ENCODE measurements around the gene SPON1.
A peak's percentile ranks its signal among the peaks of the same experiment; 100 is the strongest.
"Not testable (repeated sequence)": the region's sequence is repeated elsewhere in the genome, so short reads cannot be mapped to it uniquely, and the experiment has no call there.

The SPON1 gene

DNA sequence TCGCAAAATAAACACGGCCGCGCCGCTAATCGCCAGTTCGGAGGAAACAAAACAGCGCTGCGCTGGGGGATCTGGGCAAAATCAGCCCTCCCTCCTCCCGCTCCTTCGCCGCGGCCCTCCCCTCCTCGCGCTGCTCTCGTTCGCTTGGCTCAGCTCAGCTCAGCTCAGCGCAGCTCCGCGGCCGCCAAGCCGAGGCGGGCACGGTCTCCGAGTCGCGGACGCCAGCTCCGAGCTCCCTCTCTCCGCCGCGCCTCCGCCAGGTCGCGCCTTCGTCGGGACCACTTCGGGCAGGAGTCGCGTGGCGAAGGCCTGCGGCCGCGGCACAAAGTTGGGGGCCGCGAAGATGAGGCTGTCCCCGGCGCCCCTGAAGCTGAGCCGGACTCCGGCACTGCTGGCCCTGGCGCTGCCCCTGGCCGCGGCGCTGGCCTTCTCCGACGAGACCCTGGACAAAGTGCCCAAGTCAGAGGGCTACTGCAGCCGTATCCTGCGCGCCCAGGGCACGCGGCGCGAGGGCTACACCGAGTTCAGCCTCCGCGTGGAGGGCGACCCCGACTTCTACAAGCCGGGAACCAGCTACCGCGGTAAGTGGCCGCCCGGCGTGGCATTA, at the start of gene SPON1:
SPON1 (plus strand) TSS at position 162 of the 607 bp plus-strand sequence; CDS start at position 344, 182 bp downstream.
- DNase-seq (ENCODE audit: low read depth in 2 of 2): peak; percentile 29 to 37

DNA sequence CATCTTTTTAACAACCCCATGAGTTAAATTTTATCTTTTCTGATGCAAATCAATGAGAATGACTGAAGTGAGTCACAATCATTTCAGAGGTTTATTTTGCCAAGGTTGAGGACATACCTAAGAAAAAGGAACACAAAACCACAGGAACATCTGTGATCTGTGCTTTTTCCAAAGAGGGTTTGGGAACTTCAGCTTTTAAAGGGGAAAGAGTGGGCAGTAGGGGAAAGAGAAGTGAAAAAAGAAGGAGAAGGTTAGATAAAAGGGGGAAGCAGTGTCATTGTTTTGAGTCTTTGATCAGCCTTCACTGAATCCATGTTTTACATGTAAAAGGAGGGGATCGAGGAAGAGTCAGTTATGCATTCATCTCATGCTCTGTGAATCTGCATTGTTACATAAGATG, 45.3 kb upstream of the SPON1 start:
- DNase-seq (ENCODE audit: low read depth in 2 of 2): no peak

DNA sequence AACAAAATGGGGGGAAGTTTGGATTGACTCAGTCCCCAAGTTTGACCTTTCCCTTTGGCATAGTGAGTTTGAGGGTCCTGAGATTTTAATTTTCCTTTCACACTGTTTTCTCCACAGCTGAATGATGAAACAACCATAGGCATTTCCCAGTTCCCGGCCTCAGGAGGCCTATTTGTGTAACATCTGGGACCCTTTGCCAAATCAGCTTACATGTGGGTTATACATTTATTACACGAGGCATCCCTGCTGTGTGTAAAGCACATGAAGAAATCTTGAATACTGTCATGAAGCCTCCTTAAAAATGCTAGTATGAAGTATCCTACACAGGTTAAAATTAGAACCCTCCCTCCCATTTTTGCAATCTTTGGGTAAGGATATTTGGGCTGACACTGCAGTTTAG, 44.6 kb upstream of the SPON1 start:
- no peak for DNase-seq (ENCODE audit: low read depth in 2 of 2)

DNA sequence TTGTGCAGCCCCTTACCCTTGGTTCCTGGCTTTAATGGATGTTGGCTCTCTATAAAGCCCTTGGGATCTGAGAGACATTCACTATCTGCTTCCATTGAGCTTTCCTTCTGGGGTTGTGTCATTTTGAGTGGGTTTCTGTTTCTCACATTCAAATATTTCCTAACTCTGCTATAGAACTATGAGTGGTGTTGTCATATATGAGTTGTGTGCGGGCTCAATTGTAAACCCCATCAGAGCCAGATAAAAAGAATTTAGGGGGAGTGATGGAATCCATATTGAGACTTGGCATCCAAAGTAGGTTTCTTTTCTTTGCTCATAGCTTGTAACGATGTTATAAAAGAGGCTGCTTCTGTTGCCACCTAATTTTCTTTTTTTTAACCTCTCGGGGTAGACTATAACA, 41.8 kb upstream of the SPON1 start:
- no peak for DNase-seq (ENCODE audit: low read depth in 2 of 2)

DNA sequence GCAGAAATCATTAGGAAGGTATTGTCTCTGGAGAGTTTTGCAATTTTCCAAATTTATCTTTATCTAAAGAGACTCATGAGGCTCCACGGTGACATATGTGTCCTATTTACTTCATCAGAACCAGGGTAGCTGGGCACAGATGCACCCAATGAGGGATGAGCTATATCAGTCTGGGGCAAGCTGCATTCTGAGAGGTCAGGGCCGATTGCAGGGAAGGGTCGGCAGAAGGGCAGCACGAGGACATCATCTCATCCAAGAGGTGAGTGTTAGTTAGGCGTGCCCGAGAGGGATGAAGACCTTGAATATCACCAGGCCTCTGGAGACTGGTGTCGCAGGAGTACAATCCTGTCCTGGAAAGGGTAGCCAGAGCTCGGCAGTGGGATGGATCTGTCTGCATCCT, 41.0 kb upstream of the SPON1 start:
- no peak for DNase-seq (ENCODE audit: low read depth in 2 of 2)

DNA sequence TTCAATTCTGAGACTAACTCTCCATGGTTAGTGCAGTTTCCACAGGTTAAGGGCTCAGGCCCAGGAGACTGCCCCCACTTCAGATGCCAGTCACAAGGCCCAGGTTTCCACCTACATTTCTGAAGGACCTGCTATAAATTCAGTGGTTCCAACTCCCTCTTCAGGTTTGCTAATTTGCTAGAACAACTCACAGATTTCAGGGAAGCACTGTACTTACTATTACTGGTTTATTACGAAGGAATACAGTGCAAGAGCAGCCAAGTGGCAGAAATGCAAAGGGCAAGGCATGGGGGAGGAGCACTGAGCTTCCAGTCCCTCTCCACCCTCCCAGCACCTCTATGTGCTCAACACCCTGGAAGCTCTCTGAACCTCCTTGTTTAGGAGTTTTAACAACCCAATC, 39.3 kb upstream of the SPON1 start:
- DNase-seq (ENCODE audit: low read depth in 2 of 2): no peak

DNA sequence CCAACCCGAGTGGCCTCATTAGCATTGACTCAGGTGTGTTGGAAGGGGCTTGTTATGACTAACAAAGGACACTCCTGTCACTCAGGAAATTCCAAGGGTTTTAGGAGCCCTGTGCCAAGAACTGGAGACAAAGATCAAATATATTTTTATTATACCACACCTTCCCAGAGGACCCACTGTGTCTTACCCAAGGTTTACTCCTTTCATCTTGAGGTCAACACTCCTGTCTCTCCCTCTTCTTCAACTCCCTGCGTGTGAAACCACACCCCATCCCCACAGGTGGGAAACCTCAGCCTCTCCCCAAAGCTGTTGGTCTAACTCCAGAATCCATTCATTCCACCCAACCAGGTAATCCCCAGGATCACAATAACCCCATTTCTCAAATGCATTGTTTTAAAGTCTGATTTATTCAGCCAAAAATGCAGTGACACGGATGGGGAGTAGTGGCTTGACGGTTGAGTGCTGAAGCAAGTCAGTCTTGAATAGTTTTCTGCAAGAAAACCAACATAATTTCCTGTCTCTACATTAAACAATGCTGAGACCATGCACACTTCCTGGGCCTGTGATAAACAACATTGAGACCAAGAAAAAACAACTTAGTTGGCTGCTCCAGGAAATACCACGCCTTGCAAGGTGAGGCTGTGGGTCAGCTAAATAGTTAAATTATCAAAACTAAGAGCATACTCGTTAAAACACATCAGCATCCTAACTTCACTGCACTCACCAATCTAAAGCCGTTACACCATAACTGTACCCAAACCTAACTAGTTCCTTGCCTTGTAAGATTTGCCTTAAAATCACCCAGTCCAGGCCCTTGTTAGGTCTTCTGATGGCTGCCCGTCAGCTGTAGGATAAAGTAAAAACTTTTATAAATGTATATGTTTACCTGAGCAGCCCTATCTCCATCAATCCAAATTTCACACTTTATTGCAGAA, 38.5 kb upstream of the SPON1 start:
- DNase-seq (ENCODE audit: low read depth in 2 of 2): no peak

DNA sequence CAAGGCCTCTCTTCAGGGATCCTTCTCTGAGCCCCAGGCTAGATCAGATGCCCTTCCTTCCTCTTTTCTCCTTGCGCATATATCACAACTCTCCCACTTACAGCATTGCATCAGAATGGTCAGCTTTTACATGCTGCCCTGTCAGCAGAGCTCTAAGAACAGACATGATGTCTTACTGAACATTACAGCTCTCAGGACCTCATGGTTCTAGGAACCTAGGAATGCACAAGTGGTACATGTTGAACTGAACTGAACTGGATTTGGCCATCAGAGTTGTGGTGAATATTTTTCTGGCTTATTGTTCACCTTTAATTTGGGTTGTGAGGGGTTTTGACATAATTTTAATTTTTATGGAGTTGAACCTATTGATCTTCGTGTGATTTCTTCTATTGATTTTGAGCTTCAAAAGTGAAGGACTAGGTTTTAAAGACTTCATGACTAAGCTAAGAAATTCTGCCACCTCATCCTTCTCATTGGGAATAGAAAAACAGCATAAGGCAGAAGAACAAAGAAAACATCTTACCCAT, 37.7 kb upstream of the SPON1 start:
- no peak for DNase-seq (ENCODE audit: low read depth in 2 of 2)

DNA sequence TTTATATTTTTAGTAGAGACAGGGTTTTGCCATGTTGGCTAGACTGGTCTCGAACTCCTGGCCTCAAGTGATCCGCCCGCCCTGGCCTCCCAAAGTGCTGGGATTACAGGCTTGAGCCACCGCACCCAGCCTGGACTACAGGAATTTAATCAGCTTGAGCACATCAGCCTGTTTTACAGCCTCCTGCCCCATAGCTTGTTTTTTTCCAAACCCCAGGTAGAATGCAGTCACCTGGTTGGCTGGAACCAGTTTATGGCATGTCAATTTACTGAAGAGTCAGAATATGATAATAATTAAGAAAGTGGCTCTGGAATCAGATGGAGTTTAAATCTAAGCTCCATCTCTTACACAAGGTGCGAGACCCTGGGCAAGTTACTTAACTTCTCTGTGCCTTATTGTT, 36.2 kb upstream of the SPON1 start:
- not testable (repeated sequence) for DNase-seq (ENCODE audit: low read depth in 2 of 2)

DNA sequence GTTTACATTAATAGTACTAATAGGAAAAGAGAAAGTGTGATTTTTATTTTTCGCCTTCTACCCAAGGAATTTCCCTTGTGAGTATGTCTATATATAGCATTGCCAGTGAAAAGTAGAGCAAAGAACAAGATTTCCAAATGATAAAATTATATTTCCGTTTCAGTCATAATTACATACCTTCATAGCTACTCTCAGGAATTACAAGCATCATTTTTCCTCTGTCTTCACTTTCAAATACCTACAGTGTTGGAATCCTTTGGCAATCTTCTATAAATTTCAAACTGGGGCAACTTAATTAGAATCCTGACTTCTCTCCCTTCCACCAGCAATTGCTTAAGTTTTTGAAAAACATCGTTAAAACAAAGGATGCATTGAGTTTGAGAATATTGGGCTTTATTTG, 35.5 kb upstream of the SPON1 start:
- no peak for DNase-seq (ENCODE audit: low read depth in 2 of 2)

DNA sequence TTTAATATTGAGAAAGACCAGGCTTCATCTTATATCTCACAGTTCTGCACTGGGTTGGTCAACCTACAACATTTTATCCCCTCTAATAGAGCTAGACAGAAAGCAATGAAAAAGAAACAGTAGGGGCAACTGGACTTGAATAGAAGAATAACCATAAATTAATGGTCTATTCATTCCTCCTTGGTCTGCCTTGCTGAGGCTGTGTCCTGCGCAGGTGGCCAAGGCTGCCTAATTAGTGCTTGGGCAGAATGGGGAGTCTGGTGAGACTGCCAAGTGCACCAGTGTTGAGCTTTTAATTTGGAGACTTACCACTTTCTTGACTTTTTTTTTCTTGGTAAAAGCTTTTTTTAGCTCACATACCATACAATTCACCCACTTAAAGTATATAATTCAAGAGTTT, 35.0 kb upstream of the SPON1 start:
- DNase-seq (ENCODE audit: low read depth in 2 of 2): no peak

DNA sequence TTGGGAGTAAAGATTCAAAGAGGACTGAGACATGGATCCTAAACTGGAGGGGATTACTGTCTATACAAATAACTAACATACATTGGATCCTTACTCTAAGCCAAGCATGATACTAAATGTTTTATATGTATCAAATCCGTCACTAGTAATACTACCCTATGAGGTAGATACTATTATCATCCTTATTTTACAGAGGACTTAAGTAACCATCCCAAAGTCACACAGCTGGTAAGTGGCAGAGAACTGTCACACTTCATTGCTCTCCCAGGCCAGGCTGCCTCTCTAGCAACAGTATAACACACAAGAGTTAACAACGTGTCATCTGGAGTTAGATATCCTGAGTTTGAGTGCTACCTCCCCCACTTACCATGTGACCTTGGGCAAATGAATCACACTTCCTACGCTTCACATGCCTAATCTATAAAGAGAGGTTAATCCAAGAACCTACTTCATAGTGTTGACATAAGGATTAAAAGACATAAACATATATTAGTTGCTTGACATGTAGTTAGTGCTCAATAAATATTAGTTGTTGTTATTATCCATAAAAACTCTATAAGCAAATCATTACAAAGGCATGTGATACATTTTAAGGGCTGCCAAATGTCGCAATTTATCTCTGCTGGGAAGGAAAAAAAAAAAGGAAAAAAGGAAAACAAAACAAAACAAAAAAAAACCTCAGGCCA, 33.8 kb upstream of the SPON1 start:
- DNase-seq (ENCODE audit: low read depth in 2 of 2): no peak

DNA sequence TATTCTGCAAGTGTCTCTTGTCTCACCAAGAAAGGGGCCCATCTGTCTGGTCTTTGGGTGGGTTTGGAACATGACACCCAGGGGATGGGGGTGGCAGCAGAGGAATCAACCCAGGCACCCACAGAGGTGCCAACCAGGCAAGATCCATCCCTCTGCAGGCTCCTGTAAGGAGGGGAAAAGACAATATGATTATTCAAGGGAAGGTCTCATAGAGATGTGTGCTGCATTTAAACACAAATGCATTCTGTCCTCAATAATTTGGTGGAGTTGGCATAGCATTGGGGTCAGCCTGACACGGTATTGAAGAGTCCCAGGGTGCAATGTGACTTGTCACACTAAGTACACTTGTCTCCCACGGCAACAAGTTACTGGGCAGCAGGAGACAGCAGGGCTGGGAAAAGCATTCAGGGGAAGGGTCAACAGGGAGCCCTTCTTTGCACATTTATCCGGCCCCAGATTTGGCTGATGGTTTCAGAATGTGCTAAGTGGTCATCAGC, 33.1 kb upstream of the SPON1 start:
- no peak for DNase-seq (ENCODE audit: low read depth in 2 of 2)

DNA sequence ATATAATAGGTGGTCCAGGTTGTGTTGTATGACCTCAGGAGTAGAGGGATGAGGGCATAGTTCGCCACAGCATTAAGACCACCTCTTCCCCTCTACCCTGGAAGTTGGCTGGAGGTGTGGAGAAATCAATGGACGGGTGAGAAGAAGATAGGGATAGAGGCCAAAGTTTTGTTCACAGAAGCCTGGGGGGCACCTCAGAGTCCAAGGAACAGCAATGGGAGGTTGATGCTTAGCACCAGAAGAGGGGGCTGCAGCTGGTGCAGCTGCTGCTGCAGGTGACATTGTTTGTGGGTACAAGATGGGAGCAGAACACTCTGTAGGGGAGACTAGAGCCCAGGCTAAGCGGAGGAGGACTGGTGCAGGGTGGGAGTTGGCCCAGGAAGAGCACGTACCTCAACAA, 31.2 kb upstream of the SPON1 start:
- no peak for DNase-seq (ENCODE audit: low read depth in 2 of 2)

DNA sequence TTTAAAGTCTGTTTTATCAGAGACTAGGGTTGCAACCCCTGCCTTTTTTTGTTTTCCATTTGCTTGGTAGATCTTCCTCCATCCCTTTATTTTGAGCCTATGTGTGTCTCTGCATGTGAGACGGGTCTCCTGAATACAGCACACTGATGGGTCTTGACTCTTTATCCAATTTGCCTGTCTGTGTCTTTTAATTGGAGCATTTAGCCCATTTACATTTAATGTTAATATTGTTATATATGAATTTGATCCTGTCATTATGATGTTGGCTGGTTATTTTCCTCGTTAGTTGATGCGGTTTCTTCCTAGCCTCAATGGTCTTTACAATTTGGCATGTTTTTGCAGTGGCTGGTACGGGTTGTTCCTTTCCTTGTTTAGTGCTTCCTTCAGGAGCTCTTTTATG, 25.4 kb upstream of the SPON1 start:
- not testable (repeated sequence) for DNase-seq (ENCODE audit: low read depth in 2 of 2)

DNA sequence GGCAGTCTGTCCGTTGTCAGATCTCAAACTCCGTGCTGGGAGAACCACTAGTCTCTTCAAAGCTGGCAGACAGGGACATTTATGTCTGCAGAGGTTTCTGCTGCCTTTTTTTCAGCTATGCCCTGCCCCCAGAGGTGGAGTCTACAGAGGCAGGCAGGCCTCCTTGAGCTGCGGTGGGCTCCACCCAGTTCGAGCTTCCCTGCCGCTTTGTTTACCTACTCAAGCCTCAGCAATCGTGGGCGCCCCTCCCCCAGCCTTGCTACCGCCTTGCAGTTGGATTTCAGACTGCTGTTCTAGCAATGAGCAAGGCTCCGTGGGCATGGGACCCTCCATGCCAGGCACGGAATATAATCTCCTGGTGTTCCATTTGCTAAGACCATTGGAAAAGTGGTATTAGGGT, 23.7 kb upstream of the SPON1 start:
- DNase-seq (ENCODE audit: low read depth in 2 of 2): not testable (repeated sequence)

DNA sequence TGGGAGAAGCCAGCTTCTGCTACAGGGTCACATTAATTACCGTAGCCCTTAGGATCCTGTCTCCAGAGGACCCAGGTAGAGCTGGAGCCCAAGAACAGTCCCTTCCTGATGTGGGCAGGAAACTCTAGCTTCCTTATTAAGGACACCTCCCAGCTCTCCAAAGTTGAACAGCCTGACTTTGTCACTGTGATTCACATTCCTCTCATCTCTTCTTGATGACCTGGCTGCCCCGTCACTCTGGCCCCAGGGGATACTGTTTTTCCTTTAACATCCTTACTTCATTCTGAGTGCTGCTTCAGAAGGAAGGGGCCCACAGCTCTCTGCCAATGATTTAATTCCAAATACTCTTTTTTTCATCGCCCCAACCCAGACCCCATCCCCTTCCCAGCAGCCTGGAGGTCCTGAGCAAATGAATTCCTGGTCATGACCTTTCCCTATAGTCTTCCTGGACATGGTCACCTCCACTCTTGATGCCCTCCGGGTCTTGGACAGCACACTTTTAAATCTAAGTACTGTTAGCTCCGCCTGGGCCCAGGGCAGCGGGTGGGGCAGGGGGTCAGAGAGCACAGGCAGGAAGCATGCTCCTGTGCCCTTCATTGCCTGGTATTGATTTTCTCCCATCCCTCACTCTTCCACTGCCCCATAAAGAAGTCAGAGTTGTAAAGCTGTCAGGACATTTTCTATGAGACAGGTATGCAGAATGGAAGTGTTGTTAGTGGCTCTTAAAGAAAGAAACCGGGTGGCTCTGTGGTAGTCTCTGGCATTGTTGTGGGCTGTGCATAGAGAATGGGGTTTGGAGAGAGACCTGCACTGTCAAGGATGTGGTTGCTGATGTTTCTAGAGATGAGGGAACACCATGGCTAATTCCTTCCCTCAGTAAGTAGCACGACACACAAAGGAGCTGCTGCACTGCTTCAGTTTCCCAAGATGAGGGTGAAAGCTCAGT, 22.3 kb upstream of the SPON1 start:
- DNase-seq (ENCODE audit: low read depth in 2 of 2): no peak

DNA sequence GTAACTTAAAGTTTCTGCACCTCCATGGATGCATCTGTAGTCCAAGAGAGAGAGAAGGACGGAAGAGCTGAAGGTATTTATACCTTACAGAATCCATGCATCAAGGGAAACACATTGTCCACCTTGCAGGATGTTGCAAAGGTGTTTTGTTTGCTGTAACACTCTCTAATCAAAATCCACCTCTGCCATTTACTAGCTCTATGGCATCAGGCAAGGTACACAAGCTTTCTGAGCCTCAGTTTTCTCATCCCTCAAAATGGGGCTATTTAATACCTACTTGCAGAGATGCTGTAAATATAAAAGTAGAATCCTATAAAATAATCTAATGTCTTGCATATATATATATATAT, 21.6 kb upstream of the SPON1 start:
- DNase-seq (ENCODE audit: low read depth in 2 of 2): no peak

DNA sequence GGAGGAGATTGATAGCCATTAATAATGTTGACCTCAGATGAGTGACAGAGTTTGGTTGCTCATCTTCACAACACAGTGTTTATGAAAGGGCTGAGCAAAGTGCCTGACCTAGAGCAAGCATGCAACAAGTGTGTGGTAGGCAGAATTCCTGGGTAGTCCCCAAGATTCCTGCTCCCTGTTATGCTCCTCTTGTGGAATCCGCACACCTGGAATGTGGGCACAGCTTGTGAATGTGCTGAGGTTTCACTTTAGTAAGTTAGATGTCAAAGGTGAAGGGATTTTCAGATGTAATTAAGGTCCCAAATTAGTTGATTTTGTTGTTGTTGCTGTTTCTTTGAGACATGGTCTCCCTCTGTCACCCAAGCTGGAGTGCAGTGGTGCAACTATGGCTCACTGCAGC, 20.7 kb upstream of the SPON1 start:
- DNase-seq (ENCODE audit: low read depth in 2 of 2): no peak

DNA sequence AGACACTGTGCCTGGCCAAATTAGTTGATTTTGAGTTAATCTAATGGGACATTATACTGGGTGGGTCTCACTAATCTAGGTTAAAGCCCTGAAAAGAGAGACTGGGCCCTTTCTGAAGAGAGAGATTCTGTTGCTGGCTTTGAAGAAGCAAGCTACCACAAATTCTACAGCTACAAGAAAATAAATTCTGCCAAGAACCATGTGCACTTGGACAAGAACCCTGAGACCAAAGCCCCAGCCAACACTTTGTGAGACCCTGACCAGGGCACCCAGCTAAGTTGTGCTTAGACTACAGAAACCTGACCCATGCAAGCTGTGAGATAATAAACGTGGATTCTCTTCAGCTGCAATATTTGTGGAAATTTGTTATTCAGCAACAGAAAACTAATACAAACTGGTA, 20.1 kb upstream of the SPON1 start:
- DNase-seq (ENCODE audit: low read depth in 2 of 2): no peak

DNA sequence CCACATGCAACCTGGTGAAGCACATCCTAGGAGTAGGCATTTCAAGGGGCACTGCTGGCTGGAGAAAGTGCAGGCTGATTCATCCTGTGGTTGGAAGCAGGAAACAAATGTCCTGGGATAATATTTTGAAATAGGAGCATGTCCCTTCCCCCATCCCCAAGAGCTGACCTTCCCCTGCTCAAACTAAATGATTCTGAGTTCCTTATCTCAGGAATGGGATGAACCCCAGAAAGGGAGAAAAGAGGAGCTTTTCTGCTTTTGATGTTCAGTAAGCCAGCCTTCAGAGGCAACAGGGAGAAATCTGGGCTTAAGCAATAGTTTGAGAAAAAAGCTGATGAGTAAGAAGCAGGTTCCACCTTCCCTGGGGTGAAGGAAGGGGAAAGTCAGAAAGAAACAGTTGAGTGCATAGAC, 19.5 kb upstream of the SPON1 start:
- no peak for DNase-seq (ENCODE audit: low read depth in 2 of 2)
